ENCODE measurements around the gene ANO6.

The ANO6 gene

DNA sequence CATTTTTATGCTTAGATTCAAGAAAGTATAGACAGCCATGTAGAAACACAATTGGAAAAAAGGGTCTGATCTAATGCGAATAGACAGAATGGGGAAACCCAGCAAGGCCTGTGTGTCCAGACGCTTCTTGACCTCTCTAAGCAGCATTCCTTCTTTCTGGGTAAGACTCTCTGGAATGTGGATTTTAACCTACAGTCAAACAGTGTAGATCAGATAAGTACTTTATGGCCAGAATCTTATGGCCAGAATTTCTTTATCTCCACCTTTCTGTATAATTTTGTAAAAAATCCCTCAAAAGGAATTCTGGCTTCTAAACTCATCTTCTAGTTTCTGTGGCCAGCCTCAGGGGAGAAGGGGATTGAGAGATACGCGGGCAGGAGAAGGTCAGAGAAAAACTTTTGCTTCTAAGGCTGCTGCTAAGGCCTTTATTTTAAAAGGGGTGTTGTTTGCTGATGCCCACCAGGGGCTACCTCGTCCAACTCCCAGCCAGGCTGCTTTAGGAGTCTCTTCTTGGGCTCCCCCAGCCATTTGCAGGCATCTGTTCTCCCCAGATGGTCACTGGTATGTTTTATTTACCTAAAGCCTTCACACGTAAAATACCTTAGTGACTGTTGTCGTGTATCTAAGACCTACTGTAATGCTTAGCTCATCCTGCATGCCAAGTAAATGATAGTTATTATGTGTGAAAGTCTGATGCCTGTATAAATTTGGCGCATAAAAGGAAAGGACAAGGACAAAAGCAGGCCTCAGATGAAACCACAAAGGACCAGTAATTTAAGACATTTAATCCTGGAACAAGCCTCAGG lies 68.4 kb downstream of the ANO6 start:
- DNase-seq, result no peak

DNA sequence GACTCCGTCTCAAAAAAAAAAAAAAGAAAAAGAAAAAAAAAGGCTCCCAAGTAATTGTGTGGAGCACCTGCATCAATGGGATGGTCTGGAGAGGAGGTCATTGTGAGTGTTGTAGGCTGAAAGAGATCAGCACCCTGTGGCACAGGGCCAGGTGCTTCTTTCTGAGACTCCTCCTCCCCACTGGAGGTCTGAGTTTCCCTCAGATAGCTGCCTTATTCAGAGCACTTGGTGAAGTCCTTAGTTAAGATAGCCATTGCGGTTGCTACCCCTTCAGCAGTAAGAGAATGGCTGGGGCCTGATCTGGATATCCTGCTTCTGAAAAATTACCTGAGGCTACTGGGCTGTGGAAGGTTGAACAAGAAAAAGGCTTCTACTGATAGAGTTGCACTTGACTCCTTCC lies 69.8 kb downstream of the ANO6 start:
- no peak for DNase-seq

DNA sequence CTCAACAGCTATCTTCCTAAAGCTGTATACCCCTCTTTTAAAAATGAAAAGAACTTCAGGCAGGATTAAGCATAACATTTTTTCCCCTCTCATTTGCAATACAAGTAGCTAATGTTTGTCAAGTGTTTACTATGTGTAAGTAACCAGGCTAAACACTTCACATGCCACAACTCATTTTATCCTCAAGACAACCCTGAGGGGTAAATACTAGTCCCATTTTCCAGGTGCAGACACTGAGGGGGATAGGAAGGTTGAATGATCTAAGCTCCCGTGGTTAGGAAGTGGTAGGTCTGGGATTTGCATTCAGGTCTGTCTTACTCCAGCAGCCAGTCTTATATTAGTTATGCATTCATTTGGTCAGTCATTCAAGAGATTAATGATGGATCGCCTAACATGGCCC lies 70.7 kb downstream of the ANO6 start:
- no peak for DNase-seq

DNA sequence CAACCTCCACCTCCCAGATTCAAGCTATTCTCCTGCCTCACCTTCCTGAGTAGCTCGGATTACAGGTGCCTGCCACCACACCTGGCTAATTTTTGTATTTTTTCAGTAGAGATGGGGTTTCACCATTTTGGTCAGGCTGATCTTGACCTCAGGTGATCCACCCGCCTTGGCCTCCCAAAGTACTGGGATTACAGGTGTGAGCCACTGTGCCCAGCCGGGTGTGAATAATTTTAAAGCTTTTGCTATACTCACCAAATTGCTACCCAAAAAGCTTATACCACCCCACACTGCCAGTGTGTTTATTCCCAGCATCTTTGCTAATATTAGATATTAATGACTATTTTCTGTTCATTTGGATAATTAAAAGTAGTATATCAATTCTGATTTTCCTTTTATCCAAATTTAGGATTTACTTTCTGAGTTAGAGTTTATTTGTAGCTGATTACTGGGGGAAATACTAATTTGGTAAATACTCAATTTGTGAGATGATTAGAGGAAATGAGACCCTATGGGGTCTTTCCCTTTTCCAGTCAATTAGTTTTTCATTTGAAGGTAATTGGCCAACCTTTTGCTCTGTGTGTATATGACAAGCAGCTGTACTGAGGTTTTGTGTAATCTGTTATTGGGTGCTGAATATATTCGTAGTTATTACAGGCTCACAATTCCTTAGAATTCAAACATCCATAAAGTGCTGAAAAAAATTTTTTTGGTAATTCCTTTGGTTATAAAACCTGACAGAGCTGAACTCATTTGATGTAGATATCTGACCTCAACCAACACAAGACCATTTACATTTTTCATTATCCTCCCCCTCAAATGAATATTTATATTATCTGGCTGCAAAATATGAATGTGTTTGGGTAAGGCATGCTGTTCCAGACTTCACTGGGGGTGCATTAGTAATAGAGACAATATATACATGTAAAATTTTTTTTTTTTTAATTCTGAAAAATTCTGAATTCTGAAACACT lies 73.6 kb downstream of the ANO6 start:
- no peak for DNase-seq

DNA sequence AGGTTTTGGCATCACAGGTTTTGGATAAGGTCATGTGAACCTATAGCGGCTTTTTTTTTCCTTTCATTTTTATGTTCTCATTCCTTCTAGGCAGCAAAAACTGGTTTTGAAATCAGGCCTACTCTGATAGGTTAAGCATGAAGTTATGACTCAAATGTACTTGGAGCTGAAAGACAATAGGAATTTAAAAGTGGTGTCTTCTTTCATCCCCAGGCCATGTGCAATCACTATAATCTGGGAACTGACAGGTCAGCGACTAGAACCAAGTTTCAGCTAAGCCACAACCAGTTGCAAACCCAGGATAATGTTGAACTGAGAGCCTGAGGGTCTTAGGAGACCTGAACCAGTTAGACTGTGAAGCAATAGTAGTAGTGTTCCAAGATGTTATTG lies 74.3 kb downstream of the ANO6 start:
- DNase-seq, result no peak

DNA sequence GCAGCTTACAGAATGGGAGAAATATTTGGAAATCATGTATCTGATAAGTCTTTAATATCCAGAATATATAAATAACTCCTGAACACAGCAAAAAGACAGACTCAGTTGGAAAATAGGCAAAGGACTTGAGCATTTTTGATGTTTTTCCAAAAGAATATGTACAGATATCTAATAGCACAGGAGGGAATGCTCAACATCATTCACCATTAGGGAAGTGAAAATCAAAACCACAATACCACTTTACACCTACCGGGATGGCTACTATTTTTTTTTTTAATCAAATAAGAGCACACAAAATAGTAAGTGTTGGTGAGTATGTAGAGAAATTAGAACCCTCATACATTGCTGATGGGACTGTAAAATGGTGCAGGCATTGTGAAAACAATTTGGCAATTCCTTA lies 75.6 kb downstream of the ANO6 start:
- no peak for DNase-seq

DNA sequence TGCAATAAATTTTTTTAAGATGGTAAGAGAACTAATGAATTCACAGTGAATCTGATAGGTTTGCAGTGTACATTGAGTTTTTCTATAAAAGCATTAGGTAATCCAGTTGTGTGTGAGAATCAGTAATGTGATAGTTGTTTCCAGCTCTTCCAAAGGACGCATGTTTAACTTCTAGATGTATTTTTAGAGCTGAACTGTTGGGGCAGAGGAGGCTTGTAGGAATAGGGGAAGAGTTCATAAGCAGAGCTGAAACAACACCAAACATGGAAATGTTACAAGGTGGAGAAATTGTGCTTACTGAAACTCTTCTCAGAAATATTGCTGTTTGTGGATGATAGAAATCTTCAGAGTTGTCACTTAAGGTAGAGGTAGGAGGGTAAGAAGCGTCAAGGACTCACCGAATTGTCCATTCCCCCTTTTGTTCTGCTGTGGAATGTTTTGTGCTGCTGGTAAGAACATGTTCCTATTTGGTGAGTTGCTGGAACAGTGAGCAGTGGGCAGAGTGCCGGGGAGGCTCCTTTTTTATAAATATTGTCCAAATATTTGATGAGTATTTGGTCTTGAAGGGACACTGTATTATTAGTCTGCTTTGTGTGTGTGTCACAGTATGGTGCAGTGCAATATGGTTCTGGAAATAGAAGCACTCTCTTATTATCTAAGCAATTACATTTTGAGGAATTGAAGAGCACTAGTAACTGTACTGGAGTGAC lies 76.7 kb downstream of the ANO6 start:
- DNase-seq, result no peak

DNA sequence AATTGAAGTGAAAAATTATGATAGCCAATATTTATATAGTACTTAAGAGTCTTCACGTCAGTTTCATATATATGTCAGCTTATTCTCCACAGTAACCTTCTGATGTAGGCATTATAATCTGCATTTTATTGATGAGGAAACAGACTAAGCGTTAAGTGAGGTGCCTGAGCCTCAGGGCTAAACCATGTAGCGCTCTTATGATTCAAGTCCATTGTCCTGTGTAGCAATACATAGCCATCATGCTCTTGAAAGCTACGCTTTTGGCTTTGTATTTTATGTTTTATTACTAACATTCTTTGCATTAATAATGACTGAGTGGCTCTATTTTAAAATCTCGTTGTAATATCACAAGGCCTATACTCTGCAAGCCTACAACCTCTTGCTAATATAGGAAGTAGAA lies 79.0 kb downstream of the ANO6 start:
- no peak for DNase-seq

DNA sequence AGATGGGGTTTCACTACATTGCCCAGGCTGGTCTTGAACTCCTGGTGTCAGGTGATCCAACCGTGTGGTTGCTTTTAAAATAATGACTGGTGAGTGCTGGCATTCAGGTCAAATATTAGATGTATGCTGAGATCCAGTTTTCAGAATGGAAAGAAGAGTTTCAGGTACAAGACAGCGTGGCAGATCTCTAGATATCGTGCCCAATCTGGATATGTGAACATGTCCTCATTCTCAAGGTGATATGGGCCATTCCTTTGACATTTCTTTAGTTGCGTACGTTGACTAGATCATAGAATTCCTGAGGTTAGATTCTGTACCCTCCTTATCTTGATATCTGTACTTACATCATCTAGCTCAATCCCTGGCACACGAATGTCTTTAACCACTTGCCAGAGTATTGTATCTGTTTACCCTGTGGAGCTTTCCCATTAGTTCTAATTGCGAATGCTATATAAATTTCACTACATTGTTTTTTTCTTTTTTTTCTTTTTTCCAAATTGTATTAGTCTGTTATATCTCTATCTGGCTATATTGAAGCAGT lies 80.2 kb downstream of the ANO6 start:
- no peak for DNase-seq

DNA sequence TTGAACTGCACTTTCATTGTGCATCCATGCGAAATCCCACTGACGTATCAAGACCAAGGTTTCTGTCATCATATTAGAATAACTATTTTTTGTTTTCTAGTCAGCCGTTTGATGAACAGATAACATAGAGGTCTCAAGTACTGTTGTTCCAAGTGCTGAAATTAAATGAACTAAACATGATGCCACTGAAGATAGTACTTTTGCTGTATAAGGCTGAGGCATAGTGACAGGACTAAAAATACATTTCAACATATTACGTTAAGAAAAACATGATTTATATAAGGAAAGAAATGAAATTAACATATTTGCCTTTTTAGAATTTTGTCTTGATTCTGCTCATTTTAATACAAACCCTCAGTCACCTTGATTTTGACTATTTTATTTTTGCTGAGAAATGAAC lies 82.2 kb downstream of the ANO6 start:
- DNase-seq, result no peak

DNA sequence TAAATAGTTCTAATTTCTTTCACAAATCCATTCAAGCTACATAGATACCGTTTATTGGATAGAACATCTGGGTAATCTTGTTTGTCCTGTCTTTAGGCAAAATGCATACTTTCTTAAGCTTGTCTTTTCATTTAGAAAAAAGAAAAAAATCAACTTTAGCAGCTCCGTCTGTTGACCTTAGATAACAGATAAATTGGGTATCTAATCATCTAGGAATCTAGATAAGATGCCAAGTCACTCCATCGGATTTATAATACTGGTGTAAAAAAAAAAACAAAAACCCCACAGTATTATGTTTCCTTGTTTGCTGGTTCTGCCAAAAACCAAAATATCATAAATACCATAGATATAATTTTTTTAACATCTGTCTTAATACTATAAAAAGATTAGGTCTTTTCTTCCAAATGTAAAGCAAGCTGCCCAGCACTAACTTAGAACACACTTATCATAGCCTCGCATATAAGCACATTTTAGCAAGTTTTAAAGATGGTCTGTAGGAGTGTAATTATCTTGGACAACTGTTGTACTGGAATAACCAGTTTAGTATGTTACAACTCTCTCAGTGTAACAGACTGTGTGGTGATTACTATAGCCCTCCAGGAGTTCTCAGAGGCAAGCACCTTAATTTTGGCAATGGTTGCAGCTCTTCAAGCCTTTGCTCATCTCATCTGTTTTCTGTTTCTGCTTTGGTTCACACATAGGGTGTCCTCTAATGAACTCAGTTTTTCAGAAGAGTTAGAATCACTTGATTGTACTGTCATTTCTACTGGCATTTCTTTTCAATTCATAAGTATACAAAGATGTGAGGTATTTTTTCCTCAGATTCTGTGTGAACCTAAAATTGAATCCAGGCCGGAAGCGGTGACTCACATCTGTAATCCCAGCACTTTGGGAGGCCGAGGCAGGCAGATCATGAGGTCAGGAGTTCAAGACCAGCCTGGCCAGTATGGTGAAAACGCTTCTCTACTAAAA lies 83.1 kb downstream of the ANO6 start:
- no peak for DNase-seq

DNA sequence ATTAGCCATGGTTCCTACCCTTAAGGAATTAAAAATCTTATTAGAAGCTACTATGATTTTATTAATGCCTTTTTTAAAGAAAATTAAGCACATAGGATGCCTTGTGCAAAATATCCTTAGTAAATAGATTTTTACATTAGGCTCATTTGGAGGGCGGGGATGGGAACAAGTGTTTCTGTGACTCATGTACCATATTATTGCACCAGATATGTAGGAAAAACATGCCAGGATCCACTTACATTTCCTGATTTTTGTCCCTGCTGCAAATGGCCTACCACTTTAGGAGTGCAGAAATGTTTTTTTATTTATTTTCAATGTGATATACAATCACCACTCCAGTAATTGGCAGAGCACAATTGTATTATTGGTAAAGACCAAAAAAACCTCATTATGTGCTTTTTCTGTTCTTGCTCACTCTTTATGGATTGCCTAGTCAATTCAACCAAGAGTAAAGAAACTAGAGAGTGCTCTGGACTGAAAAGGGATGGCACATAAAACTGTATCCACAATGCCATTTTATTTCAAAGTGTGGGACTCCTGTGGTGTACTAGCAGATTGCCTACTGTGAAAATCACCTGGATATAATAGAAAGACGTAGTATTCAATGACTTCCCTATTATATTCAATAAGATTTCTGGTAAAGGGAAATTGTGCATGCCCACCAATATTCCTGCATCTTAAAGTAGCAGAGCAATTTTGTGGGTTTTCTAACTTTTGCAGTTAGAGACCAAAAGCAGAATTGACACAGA lies 86.9 kb downstream of the ANO6 start:
- DNase-seq, result peak; percentile 5

DNA sequence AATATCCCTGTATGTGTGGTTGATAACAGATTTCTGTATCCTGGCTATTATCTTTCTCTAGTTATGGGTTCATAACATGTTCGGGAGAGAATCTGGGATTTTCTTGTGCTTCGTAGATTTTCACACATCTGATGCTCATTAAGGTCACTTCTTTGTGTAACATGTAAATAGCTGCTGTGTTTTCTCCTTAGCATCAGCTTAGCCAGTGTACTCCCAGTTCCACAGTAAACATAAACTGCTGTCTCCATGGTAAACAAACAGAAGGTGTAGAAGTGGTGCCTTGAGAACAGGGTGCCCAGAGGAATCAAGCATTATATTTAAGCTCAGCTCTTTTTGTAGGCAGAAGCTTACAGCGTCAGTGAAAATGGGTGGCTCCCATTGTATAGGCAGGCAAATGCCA lies 88.0 kb downstream of the ANO6 start:
- DNase-seq, result no peak

DNA sequence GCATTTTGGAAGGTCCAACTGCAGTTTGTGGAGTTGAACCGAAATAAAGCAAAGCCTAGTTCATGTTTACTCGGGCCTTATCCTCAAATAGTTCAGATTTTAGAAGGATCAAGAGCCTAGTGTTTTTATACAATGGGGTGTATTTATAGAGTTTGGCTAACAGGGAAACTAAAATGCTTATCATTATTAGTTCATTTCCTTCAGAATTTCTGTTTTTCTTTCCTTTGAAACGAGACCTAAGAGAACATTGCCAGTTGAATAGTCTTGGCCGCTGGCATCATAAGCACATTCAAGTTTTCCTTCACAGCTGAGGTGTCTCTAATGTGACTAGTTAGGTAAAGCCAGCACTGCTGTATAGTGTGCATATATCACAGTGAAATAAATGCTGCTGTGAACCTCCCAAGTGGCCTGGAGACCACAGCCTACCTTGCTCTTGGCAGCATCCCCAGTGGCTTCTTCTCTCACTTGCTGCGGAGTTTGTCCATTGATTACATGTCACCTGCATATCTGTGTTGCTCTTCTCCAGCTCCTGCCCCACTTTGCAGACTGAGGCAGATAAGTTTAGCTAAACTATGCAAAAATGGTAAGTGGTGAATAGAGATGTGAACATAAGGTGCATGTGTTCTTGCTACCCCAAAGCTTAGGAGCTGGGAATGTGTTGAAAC lies 88.8 kb downstream of the ANO6 start:
- no peak for DNase-seq

DNA sequence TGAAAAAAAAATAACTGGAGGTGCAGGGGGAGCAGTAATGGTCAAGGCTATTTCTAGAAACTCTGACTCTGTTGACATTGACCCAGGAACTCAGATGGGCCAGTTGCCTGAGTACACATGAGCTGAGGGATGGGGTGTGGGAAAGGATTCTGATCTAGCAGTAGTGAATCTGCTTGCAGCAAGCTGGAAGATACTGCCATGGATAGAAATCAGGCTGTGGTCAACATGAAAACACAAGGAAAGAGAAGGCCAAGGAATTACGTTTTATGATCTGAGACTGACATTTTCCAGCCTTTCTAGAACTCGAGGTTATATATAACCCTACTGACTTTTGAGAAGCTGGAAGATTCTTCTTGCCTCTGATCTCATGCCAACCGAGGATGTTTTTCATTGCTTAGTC lies 90.0 kb downstream of the ANO6 start:
- DNase-seq, result no peak

DNA sequence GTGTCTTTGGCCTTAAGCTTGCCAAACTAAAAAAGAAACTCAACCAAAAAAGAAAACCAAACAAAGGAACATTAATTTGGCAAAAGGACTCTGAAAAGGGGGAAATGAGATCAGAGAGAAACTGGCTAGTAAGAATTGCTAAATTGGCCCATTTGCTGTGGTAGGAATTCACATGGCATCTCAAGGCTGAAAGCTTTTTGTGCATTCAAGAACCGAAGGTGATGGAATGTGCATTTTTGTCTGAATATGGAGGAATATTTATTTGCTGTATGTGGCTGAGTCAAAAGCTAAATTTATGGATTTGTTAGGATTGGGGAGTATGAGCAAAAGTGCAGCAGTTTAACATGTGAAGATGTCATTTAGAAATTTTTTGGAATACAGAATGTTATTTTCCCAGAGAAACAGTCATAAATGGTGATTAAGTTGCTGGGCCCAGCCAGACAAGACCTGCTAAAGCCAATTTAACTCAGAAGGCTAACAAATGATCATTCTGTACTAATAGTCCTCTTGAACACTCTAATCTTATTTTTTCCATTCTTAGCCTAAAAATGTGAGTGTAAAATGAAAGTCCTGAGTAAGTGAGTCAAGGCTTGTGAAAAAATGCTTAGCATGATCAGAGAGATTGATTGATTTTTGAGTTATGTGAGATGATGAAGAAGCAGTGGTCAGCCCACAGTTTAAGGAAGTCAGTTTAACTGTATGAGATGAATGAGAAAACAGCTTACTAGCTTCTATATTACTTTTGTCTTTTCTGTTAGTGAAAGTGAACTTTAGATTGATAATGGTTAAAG lies 94.1 kb downstream of the ANO6 start:
- no peak for DNase-seq

DNA sequence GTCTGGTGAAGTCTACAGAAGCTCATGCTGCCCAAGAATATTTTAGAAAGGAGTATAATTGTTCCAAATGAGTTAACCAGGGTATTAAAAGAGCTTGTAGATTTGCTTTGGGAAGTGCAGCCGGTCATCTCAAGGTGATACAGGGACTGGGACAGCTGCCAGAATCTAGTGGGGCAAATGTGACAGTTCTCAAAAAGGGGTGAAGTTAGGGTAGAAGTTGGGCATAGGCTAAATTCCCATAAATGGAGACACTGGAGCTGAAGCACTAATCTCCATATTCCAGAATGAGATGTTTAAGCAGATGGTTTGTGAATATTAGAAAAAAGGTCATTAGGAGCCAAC lies 94.7 kb downstream of the ANO6 start:
- no peak for DNase-seq

DNA sequence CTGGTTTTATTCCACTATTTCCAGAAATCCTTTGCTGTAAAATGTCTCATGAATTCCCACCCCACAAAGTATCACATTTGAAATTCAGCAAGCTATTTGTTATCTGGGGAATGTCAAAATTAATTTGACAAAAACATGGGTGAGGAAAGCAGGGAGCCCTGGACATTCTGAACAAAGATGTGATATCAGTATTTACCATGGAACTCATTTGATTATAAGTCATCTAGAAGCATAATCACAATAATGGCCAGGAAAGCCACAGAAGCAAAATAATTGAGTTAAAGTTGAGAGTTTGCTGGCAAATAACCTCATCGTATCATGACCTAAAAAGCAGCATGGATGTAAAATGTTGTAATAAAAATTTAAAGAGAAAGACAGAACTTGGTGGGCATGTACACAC lies 96.1 kb downstream of the ANO6 start:
- no peak for DNase-seq

DNA sequence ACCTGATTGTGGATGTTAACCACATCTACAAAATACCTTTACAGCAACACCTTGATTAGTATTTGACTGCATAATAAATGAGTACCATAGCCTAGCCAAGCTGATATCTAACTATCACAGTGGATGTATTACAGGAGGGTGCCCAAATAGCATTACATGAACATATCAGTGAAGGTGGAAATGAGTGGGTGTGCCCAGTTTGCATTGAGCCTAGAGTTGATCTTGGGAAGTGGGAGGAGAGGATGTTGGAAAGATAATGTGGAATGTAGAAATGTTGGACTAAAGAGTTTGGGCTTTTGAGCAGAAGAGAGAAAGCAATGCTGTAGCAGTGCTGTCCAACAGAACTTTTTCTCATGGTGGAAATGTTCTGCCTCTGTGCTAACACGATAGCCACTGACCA lies 98.9 kb downstream of the ANO6 start:
- no peak for DNase-seq

DNA sequence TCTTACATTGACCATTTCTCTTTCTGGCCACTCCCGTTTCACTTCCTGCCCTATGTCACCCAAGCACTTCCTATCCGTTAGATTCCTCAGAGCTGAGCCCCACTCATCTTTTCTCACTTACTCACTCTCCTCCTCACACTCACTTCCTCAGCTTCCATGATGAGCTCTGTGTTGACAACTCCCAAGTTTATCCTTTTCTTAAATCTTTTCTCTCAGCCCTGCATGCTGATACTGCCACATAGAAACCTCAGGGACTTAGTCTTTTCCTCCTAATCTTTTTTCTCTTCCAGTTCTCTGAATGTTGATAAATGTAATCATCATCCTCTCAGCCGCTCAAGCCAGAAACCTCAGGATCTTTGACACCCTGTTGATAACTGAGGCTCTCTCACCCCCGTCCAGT lies 99.6 kb downstream of the ANO6 start:
- no peak for DNase-seq

Measured in NCI-H345 (cell line).